GM19239 (cell line): Measurements from ENCODE around the gene BLNK.
"Not testable (repeated sequence)": the region's sequence is repeated elsewhere in the genome, so short reads cannot be mapped to it uniquely, and the experiment has no call there.

Experiments used
- DNase-seq: peaks from one replicate; pipeline ENCODE4 v3.0.0; 2011; ENCODE audit warnings: low spot score; ENCODE audit not compliant: insufficient read length
- FAIRE-seq: peaks from 2 replicates; lab custom pipeline; 2011; peaks lifted over from hg19 to GRCh38; lab: Jason Lieb, UNC

BLNK gene

GRCh38 chr10:96271016-96271815 is at the start of gene BLNK:
Gene BLNK (minus strand): TSS chr10:96271569. CDS start chr10:96271398, 171 bp downstream.
- DNase-seq (peak; percentile 59), FAIRE-seq (no peak)

- DNase-seq, result no peak
- no peak for FAIRE-seq
Measured at GRCh38 chr10:96319754-96320474, 48.5 kb upstream of the BLNK start.

- FAIRE-seq (peak; percentile 75), DNase-seq (no peak)
Measured at GRCh38 chr10:96317067-96317833, 45.9 kb upstream of the BLNK start.

GRCh38 chr10:96313344-96313743 is 42.0 kb upstream of the BLNK start:
- DNase-seq (no peak), FAIRE-seq (no peak)

GRCh38 chr10:96311180-96311715 is 39.9 kb upstream of the BLNK start:
- no peak for FAIRE-seq
- DNase-seq, result no peak

GRCh38 chr10:96310321-96310669 is 38.9 kb upstream of the BLNK start:
- no peak for DNase-seq
- FAIRE-seq, result no peak

GRCh38 chr10:96309628-96310320 is 38.4 kb upstream of the BLNK start:
- FAIRE-seq (peak; percentile 48), DNase-seq (no peak)

GRCh38 chr10:96308854-96309253 is 37.5 kb upstream of the BLNK start:
- not testable (repeated sequence) for FAIRE-seq, DNase-seq

GRCh38 chr10:96306516-96306915 is 35.1 kb upstream of the BLNK start:
- DNase-seq (no peak), FAIRE-seq (peak; percentile 56)

GRCh38 chr10:96305019-96305418 is 33.6 kb upstream of the BLNK start:
- DNase-seq (no peak), FAIRE-seq (no peak)

- no peak for DNase-seq
- FAIRE-seq, result no peak
Measured at GRCh38 chr10:96304230-96304629, 32.9 kb upstream of the BLNK start, which contains the start of gene DNTT. Gene DNTT (plus strand): TSS chr10:96304434. CDS start chr10:96304498, 64 bp downstream.

- no peak for DNase-seq
- no peak for FAIRE-seq
Measured at GRCh38 chr10:96301616-96302015, 30.2 kb upstream of the BLNK start.

- DNase-seq, result no peak
- peak; percentile 28 for FAIRE-seq
Measured at GRCh38 chr10:96299383-96299782, 28.0 kb upstream of the BLNK start.

GRCh38 chr10:96298362-96298761 is 27.0 kb upstream of the BLNK start:
- DNase-seq (no peak), FAIRE-seq (no peak)

GRCh38 chr10:96297486-96297885 is 26.1 kb upstream of the BLNK start:
- DNase-seq (no peak), FAIRE-seq (no peak)

- FAIRE-seq, result no peak
- no peak for DNase-seq
Measured at GRCh38 chr10:96295475-96295874, 24.1 kb upstream of the BLNK start.

GRCh38 chr10:96292971-96293920 is 21.9 kb upstream of the BLNK start:
- FAIRE-seq (peak; percentile 96), DNase-seq (no peak)

GRCh38 chr10:96290368-96291133 is 19.2 kb upstream of the BLNK start:
- FAIRE-seq (peak; percentile 97), DNase-seq (no peak)
